K562 (cell line): Measurements from ENCODE around the gene AGBL1. TPM values are rescaled to one million over a fixed set of nuclear protein-coding genes. Genes with fewer than 3 reads are reported as not detected.

Experiments used
- ATAC-seq: fragments of 200-7000 bp; cut with Tn5 transposase; 3 replicates; pipeline ENCODE4 v1.9.1; 2020; ENCODE audit warnings: moderate library complexity
- BruUV-seq: library from RNA; stranded (reverse); fragments of 400-500 nt; replicated peaks from 2 replicates; lab custom pipeline; 2021; lab: Mats Ljungman, UMichigan
- CTCF ChIA-PET: fragments of 300-600 bp; formaldehyde crosslinking; extraction: SDS; loops from one replicate; lab custom pipeline; 2021; ENCODE audit warnings: low intra/inter-chr PET ratio; lab: Yijun Ruan, JAX
- POLR2A ChIA-PET: fragments of 300-600, 350-650 bp; sonication (Branson Sonifier 250); formaldehyde crosslinking; extraction: SDS; loops from one replicate; lab custom pipeline; 2021; ENCODE audit warnings: antibody characterized with exemption, inconsistent platforms; lab: Yijun Ruan, JAX
- DNase-seq, 4 experiments: peaks; one replicate each; pipeline versions ENCODE4 v3.0.0 to v3.0.0-alpha.2; 2011 to 2018; ENCODE audit warnings: low spot score in 3 of 4, mixed read lengths in 3 of 4; ENCODE audit errors: extremely low read depth in 1 of 4
- FAIRE-seq: peaks from 2 replicates; lab custom pipeline; 2011; peaks lifted over from hg19 to GRCh38; lab: Jason Lieb, UNC
- H2AFZ ChIP-seq: 2 replicates; pipeline ENCODE4 v1.6.0; 2011; ENCODE audit warnings: low read depth, low read length, control low read depth, inconsistent platforms
- H3K27ac ChIP-seq: fragments of 200-600 bp; 3 replicates; pipeline ENCODE4 v1.8.0; 2011; ENCODE audit warnings: low read depth, mild to moderate bottlenecking, control low read depth, inconsistent platforms, low read length, moderate library complexity, mixed read lengths; ENCODE audit errors: extremely low read depth
- H3K27me3 ChIP-seq, 2 experiments: fragments of 300-600 bp in 1 of 2; 2 replicates in 1 of 2; 3 replicates in 1 of 2; pipeline versions ENCODE4 v1.6.0 to v1.8.0; 2011; ENCODE audit warnings: inconsistent platforms in 2 of 2, low read length in 2 of 2, mild to moderate bottlenecking in 1 of 2, mixed read lengths in 1 of 2, moderate library complexity in 1 of 2; ENCODE audit not compliant: control insufficient read depth in 2 of 2, insufficient read depth in 2 of 2
- H3K36me3 ChIP-seq: fragments of 300-600 bp; 3 replicates; pipeline ENCODE4 v1.8.0; 2011; ENCODE audit warnings: mild to moderate bottlenecking, low read length, inconsistent platforms; ENCODE audit not compliant: control insufficient read depth, insufficient read depth
- H3K4me1 ChIP-seq, 2 experiments: fragments of 200-600 bp in 1 of 2; replicated peaks in 1 of 2; 2 replicates in 1 of 2; 3 replicates in 1 of 2; pipeline versions ENCODE4 v1.5.1 to v1.8.0; 2011; ENCODE audit warnings: inconsistent platforms in 2 of 2, low read length in 2 of 2, mild to moderate bottlenecking in 1 of 2, mixed read lengths in 1 of 2, moderate library complexity in 1 of 2; ENCODE audit not compliant: control insufficient read depth in 2 of 2, insufficient read depth in 2 of 2
- H3K4me2 ChIP-seq: 2 replicates; pipeline ENCODE4 v1.6.1; 2011; ENCODE audit warnings: low read length, control low read depth, inconsistent platforms, mixed read lengths; ENCODE audit not compliant: insufficient read depth
- H3K4me3 ChIP-seq: fragments of 200-600 bp; sonication (generic), shearing (Covaris generic); 2 replicates; pipeline ENCODE4 v1.5.1; 2016; ENCODE audit warnings: control low read depth, inconsistent platforms
- H3K79me2 ChIP-seq: fragments of 200-600 bp; 3 replicates; pipeline ENCODE4 v1.8.0; 2011; ENCODE audit warnings: low read length, inconsistent platforms; ENCODE audit not compliant: control insufficient read depth, insufficient read depth
- H3K9ac ChIP-seq, 2 experiments: 2 replicates each; pipeline versions ENCODE4 v1.6.0 to v1.6.1; 2011; ENCODE audit warnings: low read depth in 2 of 2, low read length in 2 of 2, control low read depth in 1 of 2, inconsistent platforms in 1 of 2, mild to moderate bottlenecking in 1 of 2, mixed read lengths in 1 of 2; ENCODE audit not compliant: insufficient read depth in 1 of 2
- H3K9me1 ChIP-seq: one replicate; pipeline ENCODE4 v1.6.0; 2011; ENCODE audit warnings: inconsistent platforms, mild to moderate bottlenecking, low read length, moderate library complexity; ENCODE audit not compliant: control insufficient read depth, insufficient read depth
- H3K9me3 ChIP-seq: replicated peaks from 2 replicates; pipeline ENCODE4 v1.5.1; 2011; ENCODE audit warnings: low read depth, low read length, inconsistent platforms; ENCODE audit not compliant: control insufficient read depth, insufficient read depth
- H4K20me1 ChIP-seq: replicated peaks from 2 replicates; pipeline ENCODE4 v1.6.1; 2011; ENCODE audit warnings: low read length, inconsistent platforms, mixed read lengths; ENCODE audit not compliant: control insufficient read depth, insufficient read depth
- CCNT2 ChIP-seq: IDR thresholded peaks from 2 replicates; pipeline ENCODE4 v1.6.1; 2011; ENCODE audit warnings: borderline replicate concordance, low read depth, mild to moderate bottlenecking, moderate library complexity, mixed read lengths, low read length; ENCODE audit not compliant: insufficient read length; ENCODE audit errors: extremely low read depth
- CHCHD3 ChIP-seq: fragments of 250-450 bp; sonication (Bioruptor Pico); IDR thresholded peaks from 2 replicates; pipeline ENCODE4 v2.1.2; 2022; ENCODE audit warnings: mild to moderate bottlenecking
- CREBBP ChIP-seq: IDR thresholded peaks from one replicate; pipeline ENCODE4 v1.6.1; 2012; ENCODE audit warnings: low read depth, mild to moderate bottlenecking, control low read depth, inconsistent platforms, low read length
- FOXJ3 ChIP-seq: sonication (generic); formaldehyde crosslinking; IDR thresholded peaks from 2 replicates; pipeline ENCODE4 v1.4.0; 2020; ENCODE audit warnings: mild to moderate bottlenecking, missing genetic modification reagents
- ILF3 ChIP-seq: fragments of 450-650 bp; IDR thresholded peaks from 2 replicates; pipeline ENCODE4 v1.6.1; 2018; ENCODE audit warnings: antibody characterized with exemption, mild to moderate bottlenecking, moderate library complexity, borderline replicate concordance
- RB1 ChIP-seq: fragments of 450-650 bp; IDR thresholded peaks from 2 replicates; pipeline ENCODE4 v1.6.1; 2017; ENCODE audit warnings: low read depth, mild to moderate bottlenecking
- RFX1 ChIP-seq: fragments of 450-650 bp; IDR thresholded peaks from 2 replicates; pipeline ENCODE4 v1.6.1; 2016; ENCODE audit warnings: mild to moderate bottlenecking, moderate library complexity
- SMAD2 ChIP-seq: fragments of 150-350 bp; IDR thresholded peaks from 2 replicates; pipeline ENCODE4 v1.6.1; 2014; ENCODE audit warnings: low read depth, mild to moderate bottlenecking, low read length
- SMARCE1 ChIP-seq: fragments of 450-650 bp; IDR thresholded peaks from 2 replicates; pipeline ENCODE4 v1.7.1; 2016; ENCODE audit warnings: mild to moderate bottlenecking
- TAF15 ChIP-seq: fragments of 200-400 bp; formaldehyde crosslinking; IDR thresholded peaks from 2 replicates; pipeline ENCODE4 v1.6.1; 2017; ENCODE audit warnings: mild to moderate bottlenecking, low read depth, low read length, moderate library complexity
- ZNF655 ChIP-seq: fragments of 250-450 bp; sonication (Bioruptor Pico); IDR thresholded peaks from 2 replicates; pipeline ENCODE4 v1.5.0; 2021
- WGBS: fragments of 100-300 bp; shearing (Covaris generic); methylation state at CpG from one replicate; pipeline ENCODE4 v1.1.6; 2016; ENCODE audit warnings: low coverage, mixed read lengths; ENCODE audit not compliant: insufficient coverage; ENCODE audit errors: missing lambda C conversion rate; 5-methylcytosine and 5-hydroxymethylcytosine counted together
- in situ Hi-C: fragments of 300-500 bp; cut with MboI; formaldehyde crosslinking; loops from 4 replicates; pipeline ENCODE4 v1.15.0; 2018; ENCODE audit warnings: inconsistent platforms, mixed read lengths
- intact Hi-C: fragments of 100-400 bp; cut with micrococcal nuclease; formaldehyde crosslinking; loops from 2 replicates; pipeline ENCODE4 v1.14.2; 2022
- polyA plus RNA-seq, 8 experiments: library from polyadenylated mRNA; depleted of rRNA in 4 of 8; stranded (reverse) in 5 of 8; unstranded in 3 of 8; fragments of >200 nt; fragmentation: Nextera tagmentation in 2 of 8; fragmentation: Illumina TruSeq in 1 of 8; extraction: Ambion mirVana in 2 of 8; extraction: Trizol in 1 of 8; gene quantifications; 2 replicates each; pipeline versions ENCODE4 v1.2.1 to v1.2.3, GENCODE V29; 2011 to 2014; ENCODE audit warnings: inconsistent platforms in 1 of 8, missing spikeins in 1 of 8
- total RNA-seq, 7 experiments: library from RNA; depleted of rRNA in 6 of 7; stranded (reverse); fragments of >200 nt in 6 of 7; fragmentation: Illumina TruSeq in 2 of 7; extraction: Trizol in 2 of 7; gene quantifications; 2 replicates each; pipeline versions ENCODE4 v1.2.1 to v1.2.3, GENCODE V29; 2011 to 2021; ENCODE audit warnings: low replicate concordance in 1 of 7
- TF ChIP-seq, protein P1 (sequence below): sonication (generic); formaldehyde crosslinking; IDR thresholded peaks from 2 replicates; pipeline ENCODE4 v1.9.0; 2022; ENCODE audit warnings: mild to moderate bottlenecking, missing genetic modification reagents
- TF ChIP-seq, protein P2 (sequence below): fragments of 250-450 bp; sonication (Bioruptor Pico); IDR thresholded peaks from 2 replicates; pipeline ENCODE4 v1.5.0; 2021
- TF ChIP-seq, protein P3 (sequence below): IDR thresholded peaks from 2 replicates; pipeline ENCODE4 v1.6.1; 2011; ENCODE audit warnings: borderline replicate concordance, low read depth, mild to moderate bottlenecking, moderate library complexity, low read length; ENCODE audit not compliant: insufficient read depth, poor library complexity, severe bottlenecking

The AGBL1 gene
- total and polyA plus RNA-seq, 9 of the 15 experiments (the other 6 are each of a cell fraction or from before 2014, with no cell fraction given) = not detected

DNA sequence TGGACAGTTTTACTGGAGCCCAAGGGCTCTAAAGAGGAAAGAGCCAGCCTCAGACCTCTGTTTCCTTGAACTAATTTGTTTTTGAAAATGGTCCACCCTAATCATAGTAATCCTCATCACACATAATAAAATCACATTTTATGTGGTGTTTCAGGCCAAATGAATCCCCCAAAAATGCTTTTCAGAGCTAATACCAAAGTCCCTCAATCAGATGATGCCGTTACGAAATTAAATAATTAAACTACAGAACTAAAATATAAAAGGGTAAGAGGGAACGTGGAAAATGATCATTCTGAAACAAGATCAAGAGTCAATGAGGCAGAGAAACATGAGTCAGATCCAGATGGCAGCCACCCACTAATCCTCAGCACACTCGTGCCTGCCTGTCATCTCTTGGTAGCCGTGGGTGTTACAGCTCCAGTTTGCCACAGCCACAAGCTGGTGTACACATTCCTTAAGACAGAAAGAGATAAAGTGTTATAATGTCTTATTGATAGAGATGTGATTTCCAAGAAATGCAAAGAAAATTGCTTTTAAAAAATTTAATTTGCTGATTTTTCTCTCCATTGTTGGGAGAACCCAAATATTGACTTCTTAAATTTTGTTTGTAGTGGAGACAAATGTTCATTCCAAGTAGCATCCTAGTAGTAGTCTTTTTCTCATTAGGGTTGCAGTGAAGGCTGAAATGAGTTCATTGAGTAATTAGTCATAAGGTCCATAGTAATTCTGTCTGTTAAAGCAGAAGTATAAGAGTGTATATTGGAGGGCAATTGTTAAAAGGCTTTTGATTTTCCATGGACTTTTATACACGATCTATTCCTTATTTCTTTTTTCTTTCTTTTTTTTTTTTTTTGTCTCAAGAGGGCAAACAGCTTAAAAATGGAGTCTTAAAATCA lies 104.2 kb downstream of the AGBL1 start (continued):
- no peak for TF ChIP-seq CCNT2
- TF ChIP-seq, all 486 proteins: peak for 0

DNA sequence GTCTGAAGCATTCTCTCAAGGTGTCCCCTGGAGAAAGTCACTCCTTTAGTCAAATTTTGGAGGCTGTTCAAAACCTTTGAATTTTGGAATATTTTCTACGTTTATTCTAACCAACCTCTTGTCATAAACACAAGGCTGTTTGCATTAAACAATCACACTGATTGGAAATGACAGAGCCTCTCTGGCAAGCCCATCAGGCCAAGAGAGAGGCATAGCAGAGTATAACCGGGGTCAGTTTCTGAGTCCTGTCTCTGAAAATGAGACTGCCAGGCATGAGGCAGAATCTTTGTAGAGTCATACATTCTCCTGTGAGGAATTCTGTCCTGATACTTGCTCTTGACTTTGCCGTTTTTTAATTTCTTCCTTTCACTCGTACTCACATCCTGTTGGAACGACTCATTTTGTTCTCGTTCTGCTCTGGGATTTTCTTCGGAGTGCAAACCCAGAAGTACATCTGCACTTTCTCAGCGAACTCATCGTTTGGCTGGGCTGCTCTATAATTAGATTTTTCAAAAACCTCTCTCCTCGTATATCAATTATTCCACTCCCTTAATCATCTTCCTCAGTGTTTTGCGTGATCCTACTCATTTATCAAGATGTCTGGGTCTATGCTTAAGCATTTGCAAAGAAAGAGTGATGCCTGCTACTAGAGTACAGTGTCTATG lies 114.2 kb downstream of the AGBL1 start:
- ATAC-seq (no peak), FAIRE-seq (no peak), DNase-seq (no peak)
- Histone ChIP-seq H2AFZ (no peak overlapping the region), H4K20me1 (no peaks in the 10 kb centered on the region), H3K4me2 (no peak overlapping the region), H3K79me2 (no peaks in the 10 kb centered on the region), H3K9me1 (no peaks in the 10 kb centered on the region), H3K36me3 (no peaks in the 10 kb centered on the region), H3K4me3 (no peak overlapping the region), H3K9me3 (no peaks in the 10 kb centered on the region; the same call in 1 of the 2 replicates), H3K27ac (no peak overlapping the region), H3K27me3 (no peaks in the 10 kb centered on the region), H3K4me1 (no peaks in the 10 kb centered on the region), H3K9ac (no peak overlapping the region)
- WGBS = 2% methylated on average over 11 of the region's 11 CpGs
- in situ Hi-C loops = no loop called here
- no TSS peak for BruUV-seq
- POLR2A ChIA-PET = no interaction called here
- TF ChIP-seq, protein P1, sequence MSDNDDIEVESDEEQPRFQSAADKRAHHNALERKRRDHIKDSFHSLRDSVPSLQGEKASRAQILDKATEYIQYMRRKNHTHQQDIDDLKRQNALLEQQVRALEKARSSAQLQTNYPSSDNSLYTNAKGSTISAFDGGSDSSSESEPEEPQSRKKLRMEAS (CRISPR knock-in tag) = no peak
- TF ChIP-seq, protein P2, sequence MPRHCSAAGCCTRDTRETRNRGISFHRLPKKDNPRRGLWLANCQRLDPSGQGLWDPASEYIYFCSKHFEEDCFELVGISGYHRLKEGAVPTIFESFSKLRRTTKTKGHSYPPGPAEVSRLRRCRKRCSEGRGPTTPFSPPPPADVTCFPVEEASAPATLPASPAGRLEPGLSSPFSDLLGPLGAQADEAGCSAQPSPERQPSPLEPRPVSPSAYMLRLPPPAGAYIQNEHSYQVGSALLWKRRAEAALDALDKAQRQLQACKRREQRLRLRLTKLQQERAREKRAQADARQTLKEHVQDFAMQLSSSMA = no peak
- TF ChIP-seq TAF15 (no peak), SMARCE1 (no peak), RFX1 (no peak), SMAD2 (no peak), ILF3 (no peak), ZNF655 (CRISPR knock-in tag) (no peak), CHCHD3 (CRISPR knock-in tag) (no peak), RB1 (no peak), CREBBP (no peak), FOXJ3 (CRISPR knock-in tag) (no peak)
- TF ChIP-seq, protein P3, sequence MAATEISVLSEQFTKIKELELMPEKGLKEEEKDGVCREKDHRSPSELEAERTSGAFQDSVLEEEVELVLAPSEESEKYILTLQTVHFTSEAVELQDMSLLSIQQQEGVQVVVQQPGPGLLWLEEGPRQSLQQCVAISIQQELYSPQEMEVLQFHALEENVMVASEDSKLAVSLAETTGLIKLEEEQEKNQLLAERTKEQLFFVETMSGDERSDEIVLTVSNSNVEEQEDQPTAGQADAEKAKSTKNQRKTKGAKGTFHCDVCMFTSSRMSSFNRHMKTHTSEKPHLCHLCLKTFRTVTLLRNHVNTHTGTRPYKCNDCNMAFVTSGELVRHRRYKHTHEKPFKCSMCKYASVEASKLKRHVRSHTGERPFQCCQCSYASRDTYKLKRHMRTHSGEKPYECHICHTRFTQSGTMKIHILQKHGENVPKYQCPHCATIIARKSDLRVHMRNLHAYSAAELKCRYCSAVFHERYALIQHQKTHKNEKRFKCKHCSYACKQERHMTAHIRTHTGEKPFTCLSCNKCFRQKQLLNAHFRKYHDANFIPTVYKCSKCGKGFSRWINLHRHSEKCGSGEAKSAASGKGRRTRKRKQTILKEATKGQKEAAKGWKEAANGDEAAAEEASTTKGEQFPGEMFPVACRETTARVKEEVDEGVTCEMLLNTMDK = no peak
- intact Hi-C loops = no loop called here
- CTCF ChIA-PET = no interaction called here
